SU-DHL-6 (cell line): ENCODE measurements around the gene BCAS3.

Source experiments
- EZH2phosphoT487 ChIP-seq: fragments of 200-600 bp; sonication (generic), shearing (Covaris generic); conservative IDR thresholded peaks from 2 replicates; pipeline ENCODE4 v1.6.1; 2018; ENCODE audit warnings: mild to moderate bottlenecking, antibody characterized with exemption, low read length, moderate library complexity, mixed read lengths
- TF ChIP-seq, protein P1 (sequence below): fragments of 200-600 bp; sonication (generic); IDR thresholded peaks from one replicate; pipeline ENCODE4 v1.5.1; 2017; ENCODE audit warnings: antibody characterized with exemption, mild to moderate bottlenecking, low read length, moderate library complexity; ENCODE audit not compliant: insufficient read depth, poor library complexity, severe bottlenecking

DNA sequence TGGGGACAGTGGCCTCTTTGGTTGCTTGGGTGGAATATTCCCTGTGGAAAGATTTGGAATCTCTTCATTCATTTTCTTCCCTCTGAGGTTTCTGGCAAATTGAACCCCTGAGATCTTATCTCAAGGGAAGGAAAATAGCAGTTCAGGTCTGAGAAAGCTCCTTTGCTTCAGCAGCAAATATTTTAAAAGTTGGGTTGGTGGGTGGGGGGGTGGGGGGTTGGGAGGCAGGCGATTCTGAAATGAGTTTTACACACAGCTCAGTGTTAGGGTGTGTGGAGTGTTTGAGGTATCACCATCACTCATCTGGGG, 728.8 kb downstream of the BCAS3 start:
- TF ChIP-seq, protein P1, sequence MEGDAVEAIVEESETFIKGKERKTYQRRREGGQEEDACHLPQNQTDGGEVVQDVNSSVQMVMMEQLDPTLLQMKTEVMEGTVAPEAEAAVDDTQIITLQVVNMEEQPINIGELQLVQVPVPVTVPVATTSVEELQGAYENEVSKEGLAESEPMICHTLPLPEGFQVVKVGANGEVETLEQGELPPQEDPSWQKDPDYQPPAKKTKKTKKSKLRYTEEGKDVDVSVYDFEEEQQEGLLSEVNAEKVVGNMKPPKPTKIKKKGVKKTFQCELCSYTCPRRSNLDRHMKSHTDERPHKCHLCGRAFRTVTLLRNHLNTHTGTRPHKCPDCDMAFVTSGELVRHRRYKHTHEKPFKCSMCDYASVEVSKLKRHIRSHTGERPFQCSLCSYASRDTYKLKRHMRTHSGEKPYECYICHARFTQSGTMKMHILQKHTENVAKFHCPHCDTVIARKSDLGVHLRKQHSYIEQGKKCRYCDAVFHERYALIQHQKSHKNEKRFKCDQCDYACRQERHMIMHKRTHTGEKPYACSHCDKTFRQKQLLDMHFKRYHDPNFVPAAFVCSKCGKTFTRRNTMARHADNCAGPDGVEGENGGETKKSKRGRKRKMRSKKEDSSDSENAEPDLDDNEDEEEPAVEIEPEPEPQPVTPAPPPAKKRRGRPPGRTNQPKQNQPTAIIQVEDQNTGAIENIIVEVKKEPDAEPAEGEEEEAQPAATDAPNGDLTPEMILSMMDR = no peak
- no peak for TF ChIP-seq EZH2phosphoT487
